HepG2 (cell line): Measurements from ENCODE around the gene KCNMA1. TPM values are rescaled to one million over a fixed set of nuclear protein-coding genes. Genes with fewer than 3 reads are reported as not detected.
A peak's percentile ranks its signal among the peaks of the same experiment; 100 is the strongest.

Experiments used
- ATAC-seq: fragments of 200-7000 bp; cut with Tn5 transposase; 3 replicates; pipeline ENCODE4 v1.9.1; 2020; ENCODE audit warnings: mild to moderate bottlenecking, moderate library complexity
- BruUV-seq: library from RNA; stranded (reverse); fragments of 400-500 nt; replicated peaks from 2 replicates; lab custom pipeline; 2021; lab: Mats Ljungman, UMichigan
- CTCF ChIA-PET: fragments of 300-600 bp; formaldehyde crosslinking; extraction: SDS; loops from one replicate; lab custom pipeline; 2021; ENCODE audit warnings: low total read pairs, inconsistent platforms, low intra/inter-chr PET ratio; lab: Yijun Ruan, JAX
- POLR2A ChIA-PET: fragments of 350-600 bp; sonication (Branson Sonifier 250); formaldehyde crosslinking; loops from one replicate; lab custom pipeline; 2020; ENCODE audit warnings: antibody characterized with exemption, inconsistent platforms; lab: Yijun Ruan, JAX
- DNase-seq: peaks from one replicate; pipeline ENCODE4 v3.0.0-alpha.2; 2015; ENCODE audit warnings: low spot score
- FAIRE-seq: peaks from 3 replicates; lab custom pipeline; 2011; peaks lifted over from hg19 to GRCh38; lab: Jason Lieb, UNC
- H2AFZ ChIP-seq: one replicate; pipeline ENCODE4 v1.6.1; 2011; ENCODE audit warnings: low read length, inconsistent platforms
- H3K27ac ChIP-seq: fragments of 300-600 bp; 3 replicates; pipeline ENCODE4 v1.8.0; 2011; ENCODE audit warnings: mixed run types, mild to moderate bottlenecking, mixed read lengths, low read length, inconsistent platforms; ENCODE audit not compliant: insufficient read depth; ENCODE audit errors: extremely low read length
- H3K27me3 ChIP-seq, 2 experiments: fragments of 200-600 bp in 1 of 2; 2 replicates in 1 of 2; 3 replicates in 1 of 2; pipeline versions ENCODE4 v1.6.0 to v1.8.0; 2011; ENCODE audit warnings: low read length in 2 of 2, mild to moderate bottlenecking in 2 of 2, moderate library complexity in 2 of 2, inconsistent platforms in 1 of 2; ENCODE audit not compliant: insufficient read depth in 2 of 2, control insufficient read depth in 1 of 2
- H3K36me3 ChIP-seq, 2 experiments: fragments of 200-600 bp in 1 of 2; replicated peaks in 1 of 2; 2 replicates in 1 of 2; 3 replicates in 1 of 2; pipeline versions ENCODE4 v1.5.1 to v1.8.0; 2011; ENCODE audit warnings: low read length in 2 of 2, inconsistent platforms in 1 of 2; ENCODE audit not compliant: insufficient read depth in 2 of 2, control insufficient read depth in 1 of 2
- H3K4me1 ChIP-seq: 2 replicates; pipeline ENCODE4 v1.5.1; 2012; ENCODE audit warnings: low read length, inconsistent platforms; ENCODE audit not compliant: insufficient read depth
- H3K4me2 ChIP-seq: 2 replicates; pipeline ENCODE4 v1.6.0; 2011; ENCODE audit warnings: low read depth, low read length, inconsistent platforms
- H3K4me3 ChIP-seq, 3 experiments: fragments of 200-600 bp in 1 of 3; sonication (generic), shearing (Covaris generic) in 1 of 3; replicated peaks in 1 of 3; 2 replicates each; pipeline ENCODE4 v1.5.1; 2011 to 2016; ENCODE audit warnings: low read length in 3 of 3, inconsistent platforms in 2 of 3, low read depth in 2 of 3, mild to moderate bottlenecking in 2 of 3, control low read depth in 1 of 3, mixed read lengths in 1 of 3; ENCODE audit not compliant: insufficient read depth in 1 of 3
- H3K79me2 ChIP-seq: one replicate; pipeline ENCODE4 v1.6.1; 2011; ENCODE audit warnings: low read length, inconsistent platforms; ENCODE audit not compliant: insufficient read depth
- H3K9ac ChIP-seq: 2 replicates; pipeline ENCODE4 v1.6.0; 2011; ENCODE audit warnings: mild to moderate bottlenecking, low read depth, low read length, inconsistent platforms; ENCODE audit not compliant: insufficient read depth
- H3K9me3 ChIP-seq: 2 replicates; pipeline ENCODE4 v1.5.1; 2012; ENCODE audit warnings: mild to moderate bottlenecking, low read length
- H4K20me1 ChIP-seq: 2 replicates; pipeline ENCODE4 v1.6.0; 2011; ENCODE audit warnings: inconsistent platforms, mild to moderate bottlenecking, low read length, moderate library complexity; ENCODE audit not compliant: insufficient read depth
- AGO2 ChIP-seq: fragments of 200-400 bp; formaldehyde crosslinking; optimal IDR thresholded peaks from 2 replicates; pipeline ENCODE3; 2017; ENCODE audit warnings: mild to moderate bottlenecking, low read depth, low read length, moderate library complexity
- ATF7 ChIP-seq, 2 experiments: fragments of 450-650 bp in 1 of 2; sonication (generic) in 1 of 2; formaldehyde crosslinking in 1 of 2; IDR thresholded peaks; 2 replicates each; pipeline versions ENCODE4 v1.4.0 to v1.6.1; 2016 to 2020; ENCODE audit warnings: antibody characterized with exemption in 1 of 2, mild to moderate bottlenecking in 1 of 2, missing genetic modification reagents in 1 of 2
- CTCF ChIP-seq: sonication (generic); formaldehyde crosslinking; IDR thresholded peaks from 2 replicates; pipeline ENCODE4 v1.5.0; 2020; ENCODE audit warnings: mild to moderate bottlenecking, missing genetic modification reagents, moderate library complexity
- DRAP1 ChIP-seq: IDR thresholded peaks from 2 replicates; pipeline ENCODE4 v1.6.1; 2016; ENCODE audit warnings: missing genetic modification reagents, missing compliant biosample characterization
- FOXA1 ChIP-seq, 2 experiments: fragments of 450-650 bp in 1 of 2; sonication (generic) in 1 of 2; formaldehyde crosslinking in 1 of 2; IDR thresholded peaks; 2 replicates each; pipeline versions ENCODE4 v1.4.0 to v1.6.1; 2016 to 2020; ENCODE audit warnings: missing genetic modification reagents in 1 of 2
- HNRNPK ChIP-seq: fragments of 200-400 bp; formaldehyde crosslinking; IDR thresholded peaks from 2 replicates; pipeline ENCODE4 v1.6.1; 2018; ENCODE audit warnings: low read length, low read depth, moderate library complexity, mild to moderate bottlenecking; ENCODE audit not compliant: poor library complexity, severe bottlenecking
- MTF2 ChIP-seq: sonication (generic); formaldehyde crosslinking; IDR thresholded peaks from 2 replicates; pipeline ENCODE4 v1.5.0; 2020; ENCODE audit warnings: missing genetic modification reagents, borderline replicate concordance
- NFRKB ChIP-seq: fragments of 450-650 bp; IDR thresholded peaks from 2 replicates; pipeline ENCODE4 v1.6.1; 2017
- SALL2 ChIP-seq: sonication (generic); formaldehyde crosslinking; IDR thresholded peaks from 2 replicates; pipeline ENCODE4 v1.8.1; 2023; ENCODE audit warnings: mild to moderate bottlenecking, missing genetic modification reagents, inconsistent platforms
- STAG1 ChIP-seq: sonication (generic); formaldehyde crosslinking; IDR thresholded peaks from 2 replicates; pipeline ENCODE4 v1.4.0; 2020; ENCODE audit warnings: missing genetic modification reagents
- ZFP36 ChIP-seq: fragments of 150-350 bp; IDR thresholded peaks from 2 replicates; pipeline ENCODE4 v1.6.1; 2018; ENCODE audit warnings: borderline replicate concordance, low read length, low read depth; ENCODE audit not compliant: partially characterized antibody
- ZNF546 ChIP-seq: sonication (generic); formaldehyde crosslinking; conservative IDR thresholded peaks from 2 replicates; pipeline ENCODE4 v1.8.1; 2023; ENCODE audit warnings: mild to moderate bottlenecking, missing genetic modification reagents
- ZNF777 ChIP-seq: sonication (generic); formaldehyde crosslinking; IDR thresholded peaks from 2 replicates; pipeline ENCODE4 v1.4.0; 2020; ENCODE audit warnings: missing genetic modification reagents
- WGBS: methylation state at CpG from one replicate; pipeline ENCODE4 v1.1.6; 2017; ENCODE audit warnings: low lambda C conversion rate; 5-methylcytosine and 5-hydroxymethylcytosine counted together
- in situ Hi-C: cut with HindIII; loops from 2 replicates; pipeline ENCODE4 v1.10.0; 2017; ENCODE audit warnings: low pct_unique_long_range_greater_than_20kb; ENCODE audit not compliant: extremely low pct_ligation_motif_present
- intact Hi-C: fragments of 100-400 bp; cut with micrococcal nuclease; formaldehyde crosslinking; loops from one replicate; pipeline ENCODE4 v1.10.0; 2022; ENCODE audit not compliant: unreplicated experiment
- polyA plus RNA-seq, 8 experiments: library from polyadenylated mRNA; depleted of rRNA in 3 of 8; stranded (reverse) in 7 of 8; unstranded in 1 of 8; fragments of >200 nt; fragmentation: Illumina TruSeq in 4 of 8; extraction: Trizol in 4 of 8; gene quantifications; 2 replicates each; pipeline versions ENCODE4 v1.2.1 to v1.2.3, GENCODE V29; 2011 to 2016; ENCODE audit warnings: low read depth in 4 of 8, missing spikeins in 1 of 8, mixed read lengths in 1 of 8; ENCODE audit not compliant: insufficient read depth in 1 of 8
- total RNA-seq, 5 experiments: library from RNA; depleted of rRNA; stranded (reverse); fragments of >200 nt; fragmentation: Illumina TruSeq; extraction: Trizol; gene quantifications; 2 replicates each; pipeline ENCODE4 v1.2.3, GENCODE V29; 2016; ENCODE audit warnings: low read depth in 1 of 5
- TF ChIP-seq, protein P1 (sequence below): fragments of 450-650 bp; IDR thresholded peaks from 2 replicates; pipeline ENCODE4 v1.6.1; 2017

The KCNMA1 gene
- total and polyA plus RNA-seq, 2 of the 13 experiments (the other 11 are each of a cell fraction or from before 2014, with no cell fraction given): 0.02 TPM; not detected in 1

- Histone ChIP-seq H3K27ac (no peak overlapping the region), H3K9me3 (no peaks in the 10 kb centered on the region), H3K9ac (no peak overlapping the region), H3K4me2 (no peak overlapping the region), H3K27me3 (no peaks in the 10 kb centered on the region), H2AFZ (no peak overlapping the region), H3K4me3 (no peak overlapping the region), H3K4me1 (no peaks in the 10 kb centered on the region), H3K36me3 (no peaks in the 10 kb centered on the region), H3K79me2 (no peaks in the 10 kb centered on the region), H4K20me1 (no peaks in the 10 kb centered on the region)
- TF ChIP-seq ZFP36 (no peak), DRAP1 (CRISPR knock-in tag) (no peak), ATF7 (IDR thresholded peaks at IDR 0.05) (no peak), ATF7 (CRISPR knock-in tag; IDR thresholded peaks at IDR 0.05) (no peak)
- FAIRE-seq: no peak
- DNase-seq: no peak
- in situ Hi-C loops (no loop called here), intact Hi-C loops (no loop called here)
- ChIA-PET POLR2A (no interaction called here), CTCF (no interaction called here)
- WGBS: 25% methylated on average over 1 of the region's 1 CpG
- no peak for ATAC-seq
- no TSS peak for BruUV-seq
Measured at GRCh38 chr10:77457266-77457665, 180.3 kb downstream of the KCNMA1 start.

- Histone ChIP-seq H3K27ac (no peak overlapping the region), H3K79me2 (no peaks in the 10 kb centered on the region), H3K27me3 (no peaks in the 10 kb centered on the region), H3K4me3 (no peak overlapping the region), H3K9ac (no peak overlapping the region), H3K4me1 (peaks cover 8% of the 10 kb centered on the region), H3K9me3 (no peaks in the 10 kb centered on the region), H3K4me2 (no peak overlapping the region), H2AFZ (no peak overlapping the region), H3K36me3 (no peaks in the 10 kb centered on the region), H4K20me1 (no peaks in the 10 kb centered on the region)
- CTCF ChIA-PET: no interaction called here
- intact Hi-C loops: no loop called here
- BruUV-seq: no TSS peak
- in situ Hi-C loops: no loop called here
- ATAC-seq (peak; percentile 42; the same call in 1 of the 3 replicates), DNase-seq (no peak), FAIRE-seq (no peak)
- 0% methylated on average over 3 of the region's 5 CpGs for WGBS
- POLR2A ChIA-PET: no interaction called here
- TF ChIP-seq, protein P1, sequence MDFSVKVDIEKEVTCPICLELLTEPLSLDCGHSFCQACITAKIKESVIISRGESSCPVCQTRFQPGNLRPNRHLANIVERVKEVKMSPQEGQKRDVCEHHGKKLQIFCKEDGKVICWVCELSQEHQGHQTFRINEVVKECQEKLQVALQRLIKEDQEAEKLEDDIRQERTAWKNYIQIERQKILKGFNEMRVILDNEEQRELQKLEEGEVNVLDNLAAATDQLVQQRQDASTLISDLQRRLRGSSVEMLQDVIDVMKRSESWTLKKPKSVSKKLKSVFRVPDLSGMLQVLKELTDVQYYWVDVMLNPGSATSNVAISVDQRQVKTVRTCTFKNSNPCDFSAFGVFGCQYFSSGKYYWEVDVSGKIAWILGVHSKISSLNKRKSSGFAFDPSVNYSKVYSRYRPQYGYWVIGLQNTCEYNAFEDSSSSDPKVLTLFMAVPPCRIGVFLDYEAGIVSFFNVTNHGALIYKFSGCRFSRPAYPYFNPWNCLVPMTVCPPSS: no peak
- TF ChIP-seq ZNF777 (CRISPR knock-in tag) (no peak), ZNF546 (CRISPR knock-in tag) (no peak), HNRNPK (no peak), STAG1 (CRISPR knock-in tag) (peak; percentile 40), SALL2 (no peak), CTCF (CRISPR knock-in tag) (0 out of 2 replicates have a peak, but pooled peaks have one; percentile 29), AGO2 (no peak), FOXA1 (IDR thresholded peaks at IDR 0.05) (no peak), FOXA1 (CRISPR knock-in tag; IDR thresholded peaks at IDR 0.05) (no peak), NFRKB (no peak), MTF2 (CRISPR knock-in tag) (no peak)
Measured at GRCh38 chr10:77456414-77456813, 181.2 kb downstream of the KCNMA1 start.
